Measurements from ENCODE around the gene GRAMD2A. TPM values are rescaled to one million over a fixed set of nuclear protein-coding genes. Genes with fewer than 3 reads are reported as not detected.

The GRAMD2A gene
- total RNA-seq, 2 experiments from 2014 or later, result not detected

GRCh38 chr15:72196409-72197040 lies 1.1 kb downstream of the GRAMD2A start:
- DNase-seq, result no peak
- Mint-ChIP-seq H3K27me3 (peaks cover 20% of the 10 kb centered on the region), H3K27ac (no peak overlapping the region), H3K36me3 (ENCODE audit: low read depth) (peaks cover 32% of the 10 kb centered on the region), H3K9me3 (no peaks in the 10 kb centered on the region), H3K4me3 (no peak overlapping the region), H3K4me1 (peaks cover 13% of the 10 kb centered on the region)
- ChIA-PET CTCF (interaction anchor here (6.5 kb wide), 1 partner anchor 31 kb away, joined by 36 read pairs; no protein-coding TSS in a partner anchor), POLR2A (interaction anchor here (0.6 kb wide), 1 partner anchor 731 kb away, joined by 3 read pairs; no protein-coding TSS in a partner anchor)

- ChIA-PET CTCF (interaction anchor here (0.6 to 1.0 kb wide), 2 partner anchors 29 to 61 kb away, joined by 3 read pairs; no protein-coding TSS in a partner anchor), POLR2A (no interaction called here)
- Mint-ChIP-seq H3K4me3 (no peak overlapping the region), H3K9me3 (no peaks in the 10 kb centered on the region), H3K27ac (no peak overlapping the region), H3K27me3 (peaks cover 29% of the 10 kb centered on the region), H3K4me1 (peaks cover 13% of the 10 kb centered on the region), H3K36me3 (ENCODE audit: low read depth) (peaks cover 24% of the 10 kb centered on the region)
- no peak for DNase-seq
These were observed 2.5 kb downstream of the GRAMD2A start for GRCh38 chr15:72195101-72195511.

GRCh38 chr15:72193836-72194396 lies 3.7 kb downstream of the GRAMD2A start:
- CTCF ChIA-PET, result no interaction called here

GRCh38 chr15:72192416-72192815 lies 5.2 kb downstream of the GRAMD2A start:
- peaks cover 40% of the 10 kb centered on the region for H3K27me3 Mint-ChIP-seq
- no peak overlapping the region for H3K4me3 Mint-ChIP-seq
- POLR2A ChIA-PET, result no interaction called here
- CTCF ChIA-PET, result interaction anchor here (0.7 kb wide), 1 partner anchor 403 kb away, joined by 5 read pairs; no protein-coding TSS in a partner anchor
- no peaks in the 10 kb centered on the region for H3K9me3 Mint-ChIP-seq
- H3K27ac Mint-ChIP-seq, result no peak overlapping the region
- peaks cover 2% of the 10 kb centered on the region for H3K36me3 Mint-ChIP-seq (ENCODE audit: low read depth)
- peaks cover 2% of the 10 kb centered on the region for H3K4me1 Mint-ChIP-seq
- no peak for DNase-seq

More at GRCh38 chr15:72193836-72194396, 3.7 kb downstream of the GRAMD2A start:
- peaks cover 38% of the 10 kb centered on the region for H3K27me3 Mint-ChIP-seq
- peaks cover 9% of the 10 kb centered on the region for H3K4me1 Mint-ChIP-seq
- no peak overlapping the region for H3K27ac Mint-ChIP-seq
- DNase-seq, result no peak
- H3K4me3 Mint-ChIP-seq, result no peak overlapping the region
- H3K36me3 Mint-ChIP-seq (ENCODE audit: low read depth), result peaks cover 14% of the 10 kb centered on the region
- no peaks in the 10 kb centered on the region for H3K9me3 Mint-ChIP-seq
- POLR2A ChIA-PET, result no interaction called here

GRCh38 chr15:72189250-72189902 lies 8.2 kb downstream of the GRAMD2A start:
- POLR2A ChIA-PET, result no interaction called here
- Mint-ChIP-seq H3K4me3 (no peak overlapping the region), H3K9me3 (no peaks in the 10 kb centered on the region), H3K4me1 (no peaks in the 10 kb centered on the region), H3K27ac (no peak overlapping the region), H3K36me3 (ENCODE audit: low read depth) (no peaks in the 10 kb centered on the region), H3K27me3 (peaks cover 42% of the 10 kb centered on the region)
- DNase-seq, result no peak
- CTCF ChIA-PET, result interaction anchor here (0.8 to 1.2 kb wide), 3 partner anchors 11 to 161 kb away, joined by 3 to 6 read pairs (median 4); no protein-coding TSS in a partner anchor

DNA sequence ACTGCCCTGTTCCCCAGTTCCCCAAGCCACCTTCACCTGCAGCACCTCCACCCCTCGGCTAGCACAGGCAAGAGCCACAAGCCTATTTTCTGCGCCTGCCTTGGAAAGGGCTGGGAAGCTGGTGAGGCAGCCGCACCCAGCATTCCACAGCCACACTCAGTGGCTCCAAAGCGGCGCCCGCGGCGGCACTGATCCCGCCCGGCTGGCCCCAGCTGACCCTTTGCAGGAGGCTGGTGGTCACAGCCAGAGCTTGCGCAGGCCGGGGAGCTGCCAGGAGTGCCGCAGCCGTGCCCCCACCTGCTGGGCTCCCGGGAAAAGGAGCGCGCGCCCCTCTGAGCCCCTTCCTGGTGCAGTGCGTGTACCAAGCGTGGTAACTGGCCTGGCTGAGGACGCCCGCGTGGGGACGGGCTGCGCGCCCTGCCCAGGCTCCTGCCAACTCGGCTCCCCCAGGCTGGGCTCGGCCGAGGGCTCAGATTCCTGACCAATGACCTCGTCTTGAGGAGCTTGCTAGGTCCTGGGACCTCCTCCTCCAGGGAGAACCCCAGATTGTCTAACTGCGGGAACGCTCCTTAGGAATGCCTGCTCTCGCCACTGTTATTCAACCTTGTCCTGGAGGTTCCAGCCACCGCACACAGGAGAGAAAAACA lies 13.3 kb downstream of the GRAMD2A start:
- Mint-ChIP-seq H3K27me3 (peaks cover 49% of the 10 kb centered on the region), H3K36me3 (ENCODE audit: low read depth) (no peaks in the 10 kb centered on the region), H3K4me1 (no peaks in the 10 kb centered on the region), H3K9me3 (no peaks in the 10 kb centered on the region), H3K4me3 (no peak overlapping the region), H3K27ac (no peak overlapping the region)
- DNase-seq, result no peak
- POLR2A ChIA-PET, result no interaction called here
- CTCF ChIA-PET, result interaction anchor here (0.6 kb wide), 1 partner anchor 43 kb away, joined by 3 read pairs; no protein-coding TSS in a partner anchor

DNA sequence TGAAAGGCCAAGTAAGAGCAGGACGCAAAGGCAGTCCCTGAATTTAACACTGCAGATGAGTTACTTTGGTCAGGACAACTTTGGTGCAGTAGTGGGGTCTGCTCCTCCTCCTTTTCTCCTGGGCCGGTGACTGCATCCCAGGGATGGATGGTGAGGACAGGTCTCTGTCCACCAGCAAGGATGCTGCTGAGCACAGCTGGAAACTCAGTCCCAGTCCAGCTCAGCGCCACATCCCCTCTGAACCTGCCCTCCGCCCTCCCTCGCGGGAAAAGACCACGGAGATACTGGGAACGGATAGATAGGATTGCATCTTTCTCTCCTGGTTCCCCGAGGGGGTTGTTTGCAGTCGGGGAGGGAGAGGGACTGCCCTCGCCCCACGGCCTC lies 13.8 kb downstream of the GRAMD2A start:
- no peaks in the 10 kb centered on the region for H3K4me1 Mint-ChIP-seq
- H3K4me3 Mint-ChIP-seq, result no peak overlapping the region
- H3K9me3 Mint-ChIP-seq, result no peaks in the 10 kb centered on the region
- CTCF ChIA-PET, result no interaction called here
- DNase-seq, result no peak
- no peaks in the 10 kb centered on the region for H3K36me3 Mint-ChIP-seq (ENCODE audit: low read depth)
- H3K27ac Mint-ChIP-seq, result no peak overlapping the region
- POLR2A ChIA-PET, result no interaction called here
- peaks cover 47% of the 10 kb centered on the region for H3K27me3 Mint-ChIP-seq

DNA sequence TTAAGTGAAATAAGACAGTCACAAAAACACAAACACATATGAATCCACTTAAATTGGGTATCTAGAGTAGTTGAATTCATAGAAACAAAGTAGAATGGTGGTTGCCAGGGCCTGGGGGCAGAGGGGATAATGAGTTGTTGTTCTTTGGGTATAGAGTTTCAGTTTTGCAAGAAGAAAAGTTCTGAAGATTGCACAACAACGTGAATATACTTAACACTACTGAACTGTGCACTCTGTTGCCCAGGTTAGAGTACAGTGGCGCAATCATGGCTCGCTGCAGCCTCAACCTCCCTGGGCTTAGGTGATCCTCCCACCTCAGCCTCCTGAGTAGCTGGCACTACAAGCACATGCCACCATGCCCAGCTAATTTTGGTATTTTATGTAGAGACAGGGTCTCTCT lies 14.9 kb downstream of the GRAMD2A start:
- Mint-ChIP-seq H3K4me3 (no peak overlapping the region), H3K27me3 (peaks cover 41% of the 10 kb centered on the region), H3K4me1 (no peaks in the 10 kb centered on the region), H3K36me3 (ENCODE audit: low read depth) (no peaks in the 10 kb centered on the region), H3K9me3 (no peaks in the 10 kb centered on the region), H3K27ac (no peak overlapping the region)
- ChIA-PET CTCF (no interaction called here), POLR2A (no interaction called here)
- no peak for DNase-seq

- ChIA-PET CTCF (interaction anchor here (1.6 kb wide), 1 partner anchor 44 kb away, joined by 3 read pairs; no protein-coding TSS in a partner anchor), POLR2A (no interaction called here)
- Mint-ChIP-seq H3K27ac (no peak overlapping the region), H3K27me3 (peaks cover 39% of the 10 kb centered on the region), H3K9me3 (no peaks in the 10 kb centered on the region), H3K4me1 (no peaks in the 10 kb centered on the region), H3K36me3 (ENCODE audit: low read depth) (no peaks in the 10 kb centered on the region), H3K4me3 (no peak overlapping the region)
- DNase-seq, result no peak
These were observed 15.3 kb downstream of the GRAMD2A start for GRCh38 chr15:72182244-72182643.

GRCh38 chr15:72180761-72181324 lies 16.7 kb downstream of the GRAMD2A start:
- no peak overlapping the region for H3K4me3 Mint-ChIP-seq
- ChIA-PET CTCF (interaction anchor here (0.6 to 1.6 kb wide), 2 partner anchors 46 to 340 kb away, joined by 3 to 4 read pairs; no protein-coding TSS in a partner anchor), POLR2A (no interaction called here)
- H3K36me3 Mint-ChIP-seq (ENCODE audit: low read depth), result no peaks in the 10 kb centered on the region
- no peak for DNase-seq
- no peak overlapping the region for H3K27ac Mint-ChIP-seq
- no peaks in the 10 kb centered on the region for H3K4me1 Mint-ChIP-seq
- peaks cover 36% of the 10 kb centered on the region for H3K27me3 Mint-ChIP-seq
- H3K9me3 Mint-ChIP-seq, result no peaks in the 10 kb centered on the region

GRCh38 chr15:72179950-72180581 lies 17.5 kb downstream of the GRAMD2A start:
- peaks cover 2% of the 10 kb centered on the region for H3K4me1 Mint-ChIP-seq
- no peak overlapping the region for H3K27ac Mint-ChIP-seq
- POLR2A ChIA-PET, result no interaction called here
- no peak overlapping the region for H3K4me3 Mint-ChIP-seq
- no peaks in the 10 kb centered on the region for H3K36me3 Mint-ChIP-seq (ENCODE audit: low read depth)
- no peak for DNase-seq
- peaks cover 32% of the 10 kb centered on the region for H3K27me3 Mint-ChIP-seq
- no peaks in the 10 kb centered on the region for H3K9me3 Mint-ChIP-seq
- CTCF ChIA-PET, result interaction anchor here (0.6 kb wide), 1 partner anchor 341 kb away, joined by 4 read pairs; no protein-coding TSS in a partner anchor

DNA sequence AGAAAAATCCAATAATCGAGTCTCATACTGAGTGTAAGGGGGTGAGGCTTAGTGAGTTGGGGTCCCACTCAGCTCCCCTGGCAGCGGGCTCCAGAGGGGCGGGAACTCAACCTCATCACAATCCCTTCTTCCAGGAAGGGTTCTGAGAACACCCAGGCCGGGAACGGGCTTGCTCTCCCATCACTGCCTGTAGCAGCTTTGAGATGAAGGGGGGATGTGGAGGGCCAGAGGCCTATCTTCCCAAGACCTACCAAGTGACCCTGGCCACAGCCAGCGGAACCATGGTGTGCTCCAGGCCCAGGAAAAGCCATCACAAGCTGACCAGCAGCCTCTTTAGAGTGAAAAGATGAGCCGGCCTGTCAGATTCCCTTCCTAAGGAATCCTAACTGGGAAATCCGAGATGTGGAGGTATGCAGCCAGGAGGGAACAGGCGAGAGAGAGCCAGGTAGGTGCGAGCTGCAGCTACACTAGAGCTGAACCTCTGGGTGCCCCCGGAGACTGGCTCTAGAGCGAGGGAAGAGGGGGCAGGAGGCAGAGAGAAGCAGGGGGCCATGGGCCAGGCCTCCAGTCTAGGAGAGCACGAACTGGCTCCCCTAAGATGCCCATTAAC lies 18.5 kb downstream of the GRAMD2A start:
- no peaks in the 10 kb centered on the region for H3K9me3 Mint-ChIP-seq
- ChIA-PET CTCF (no interaction called here), POLR2A (no interaction called here)

More for the DNA sequence above, 18.5 kb downstream of the GRAMD2A start:
- no peak for DNase-seq
- H3K36me3 Mint-ChIP-seq (ENCODE audit: low read depth), result no peaks in the 10 kb centered on the region
- H3K27ac Mint-ChIP-seq, result no peak overlapping the region
- H3K4me1 Mint-ChIP-seq, result peaks cover 4% of the 10 kb centered on the region
- no peak overlapping the region for H3K4me3 Mint-ChIP-seq
- peaks cover 27% of the 10 kb centered on the region for H3K27me3 Mint-ChIP-seq

Measured in activated CD4-positive, alpha-beta T cell treated with anti-CD3 and anti-CD28 coated beads, Interleukin-2, amount 10 ng/mL, durations not matched to agents 7 days and 5 days (primary cell).